H1 (cell line): ENCODE data around the gene KCNE4.

Experiments used
- GTF2F1 ChIP-seq: IDR thresholded peaks from 2 replicates; pipeline ENCODE4 v1.6.1; 2012; ENCODE audit warnings: low read depth, low read length, improper control_type of control experiment, borderline replicate concordance
- KDM4A ChIP-seq: IDR thresholded peaks from one replicate; pipeline ENCODE4 v1.7.1; 2012; ENCODE audit warnings: low read depth, mild to moderate bottlenecking, moderate library complexity, low read length, inconsistent platforms; ENCODE audit not compliant: severe bottlenecking
- RAD21 ChIP-seq, 2 experiments: IDR thresholded peaks in 1 of 2; conservative IDR thresholded peaks in 1 of 2; 2 replicates each; pipeline ENCODE4 v1.6.1; 2011; ENCODE audit warnings: low read depth in 2 of 2, low read length in 2 of 2, improper control_type of control experiment in 1 of 2, inconsistent platforms in 1 of 2, mild to moderate bottlenecking in 1 of 2, moderate library complexity in 1 of 2
- RFX5 ChIP-seq: IDR thresholded peaks from 2 replicates; pipeline ENCODE4 v1.6.1; 2011; ENCODE audit warnings: low read depth, low read length, improper control_type of control experiment, borderline replicate concordance
- SIX5 ChIP-seq: IDR thresholded peaks from 2 replicates; pipeline ENCODE4 v1.6.1; 2011; ENCODE audit warnings: mild to moderate bottlenecking, low read depth, low read length
- TF ChIP-seq, protein P1 (sequence below), 3 experiments: IDR thresholded peaks; 1 replicate in 2 of 3; 2 replicates in 1 of 3; pipeline versions ENCODE4 v1.5.1 to v1.6.1; 2011; ENCODE audit warnings: low read length in 3 of 3, mild to moderate bottlenecking in 3 of 3, inconsistent platforms in 2 of 3, low read depth in 1 of 3, moderate library complexity in 1 of 3; ENCODE audit not compliant: insufficient read depth in 1 of 3; ENCODE audit errors: control extremely low read depth in 1 of 3

DNA sequence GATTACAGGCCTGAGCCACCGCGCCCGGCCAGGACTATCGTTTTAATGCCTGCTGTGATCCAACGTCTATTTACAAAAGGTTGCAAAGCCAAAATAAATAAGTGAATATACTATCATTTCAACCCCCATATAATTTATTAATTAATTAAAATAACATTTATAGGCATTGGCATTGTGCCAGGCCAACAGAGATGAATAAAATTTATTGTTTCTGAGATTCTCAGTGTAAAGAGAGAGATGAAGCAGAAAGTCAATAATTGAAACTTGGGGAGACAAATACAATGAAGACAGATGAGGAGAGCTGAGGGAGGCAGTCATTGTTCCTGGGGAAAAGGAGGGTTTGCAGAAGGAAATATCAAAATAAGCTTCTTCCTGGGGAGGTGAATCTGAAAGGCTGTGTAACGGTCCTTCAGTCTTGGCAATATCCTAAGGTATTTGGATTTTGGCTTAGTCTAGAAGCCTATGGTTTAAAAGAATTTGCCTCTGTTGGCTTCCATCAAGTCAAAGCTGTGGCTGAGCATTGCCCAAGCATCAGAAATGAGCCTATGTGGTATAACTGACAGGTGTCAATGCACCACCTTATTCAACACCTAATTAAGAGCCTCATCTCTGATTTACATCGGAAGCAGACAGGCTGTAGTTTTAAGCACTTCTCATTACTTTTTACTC, 31.5 kb downstream of the KCNE4 start:
- TF ChIP-seq RFX5 (no peak), KDM4A (no peak), SIX5 (no peak), RAD21 (IDR thresholded peaks at IDR 0.05 in 1 of 2, conservative IDR thresholded peaks at IDR 0.05 in 1 of 2; ENCODE audit: low read depth in 2 of 2, low read length in 2 of 2) (no peak), GTF2F1 (no peak)
- TF ChIP-seq, protein P1, sequence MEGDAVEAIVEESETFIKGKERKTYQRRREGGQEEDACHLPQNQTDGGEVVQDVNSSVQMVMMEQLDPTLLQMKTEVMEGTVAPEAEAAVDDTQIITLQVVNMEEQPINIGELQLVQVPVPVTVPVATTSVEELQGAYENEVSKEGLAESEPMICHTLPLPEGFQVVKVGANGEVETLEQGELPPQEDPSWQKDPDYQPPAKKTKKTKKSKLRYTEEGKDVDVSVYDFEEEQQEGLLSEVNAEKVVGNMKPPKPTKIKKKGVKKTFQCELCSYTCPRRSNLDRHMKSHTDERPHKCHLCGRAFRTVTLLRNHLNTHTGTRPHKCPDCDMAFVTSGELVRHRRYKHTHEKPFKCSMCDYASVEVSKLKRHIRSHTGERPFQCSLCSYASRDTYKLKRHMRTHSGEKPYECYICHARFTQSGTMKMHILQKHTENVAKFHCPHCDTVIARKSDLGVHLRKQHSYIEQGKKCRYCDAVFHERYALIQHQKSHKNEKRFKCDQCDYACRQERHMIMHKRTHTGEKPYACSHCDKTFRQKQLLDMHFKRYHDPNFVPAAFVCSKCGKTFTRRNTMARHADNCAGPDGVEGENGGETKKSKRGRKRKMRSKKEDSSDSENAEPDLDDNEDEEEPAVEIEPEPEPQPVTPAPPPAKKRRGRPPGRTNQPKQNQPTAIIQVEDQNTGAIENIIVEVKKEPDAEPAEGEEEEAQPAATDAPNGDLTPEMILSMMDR (IDR thresholded peaks at IDR 0.05; ENCODE audit: control extremely low read depth in 1 of 3, insufficient read depth in 1 of 3, low read depth in 1 of 3, low read length in 3 of 3) = no peak
